HG02610 (cell line): ENCODE measurements around the gene IL12RB1.

ENCODE experiments used
- ATAC-seq: cut with Tn5 transposase; IDR thresholded peaks from one replicate; pipeline ENCODE4 v1.9.1; 2021; ENCODE audit warnings: mild to moderate bottlenecking, moderate library complexity; ENCODE audit not compliant: unreplicated experiment

IL12RB1 gene

DNA sequence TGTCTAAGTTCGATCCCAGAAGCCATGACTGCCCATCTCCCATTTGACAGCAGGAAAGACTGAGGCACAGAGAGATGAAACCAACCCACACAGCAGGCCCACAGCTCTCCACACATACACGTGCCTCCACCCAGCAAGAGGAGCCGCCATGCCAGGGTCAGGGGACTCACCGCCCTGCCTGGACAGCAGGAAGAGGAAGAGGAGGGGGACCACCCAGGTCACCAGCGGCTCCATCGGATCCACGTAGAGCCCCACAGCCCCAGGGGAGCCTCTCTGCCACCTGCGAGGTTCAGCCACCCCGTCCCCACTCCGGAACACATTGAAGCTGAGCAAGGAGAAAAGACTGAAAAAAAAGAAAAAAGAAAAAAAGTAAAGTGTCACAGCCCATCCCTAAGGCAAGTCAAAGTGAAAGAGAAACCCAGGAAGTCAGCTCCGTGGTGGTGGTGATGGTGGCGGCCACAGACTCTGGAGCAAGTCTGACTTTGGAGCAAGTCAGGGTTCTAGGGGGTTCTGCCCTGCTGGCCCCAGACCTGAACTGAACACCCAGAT, at the start of gene IL12RB1:
Gene IL12RB1, minus strand, starts transcription at position 345 of the 549 bp plus-strand sequence. Its CDS starts 111 bp downstream, at position 234.
- no peak for ATAC-seq

DNA sequence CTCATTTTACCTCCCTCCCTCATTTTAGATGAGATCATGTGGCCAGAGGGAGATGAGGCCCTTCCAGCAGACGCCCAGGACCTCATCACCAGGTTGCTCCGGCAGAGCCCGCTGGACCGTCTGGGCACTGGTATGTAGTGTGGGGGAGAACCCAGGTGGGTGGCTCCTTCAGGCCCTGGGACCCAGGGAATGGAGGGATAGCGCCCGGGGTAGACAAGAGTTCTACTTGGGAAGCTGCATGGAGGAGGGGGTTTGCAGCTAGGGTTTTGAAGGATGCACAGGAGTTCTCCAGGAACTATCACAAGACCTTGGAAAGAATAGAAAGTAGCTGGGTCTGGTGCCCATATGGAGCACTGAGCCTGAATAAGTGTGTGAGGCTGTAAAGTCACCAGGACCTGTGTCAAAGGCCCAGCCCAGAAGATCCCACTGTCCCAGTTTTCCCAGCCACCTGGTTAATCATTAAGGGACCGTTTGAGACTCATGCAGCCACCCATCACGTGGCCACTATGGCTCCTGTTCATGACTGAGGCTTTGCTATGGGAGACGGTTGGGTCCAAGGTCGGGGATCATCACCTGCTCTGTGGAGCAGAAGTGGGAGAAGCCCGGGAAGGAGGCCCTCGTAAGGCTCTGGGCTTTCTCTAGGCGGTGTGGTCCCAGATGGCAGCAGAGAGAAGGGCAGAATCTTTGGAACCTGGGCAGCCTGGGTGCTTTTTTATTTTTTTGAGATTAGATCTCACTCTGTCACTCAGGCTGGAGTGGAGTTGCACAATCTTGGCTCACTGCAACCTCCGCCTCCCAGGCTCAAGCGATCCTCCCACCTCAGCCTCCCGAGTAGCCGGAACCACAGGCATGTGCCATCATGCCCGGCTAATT, 49.2 kb upstream of the IL12RB1 start:
- ATAC-seq: no peak

DNA sequence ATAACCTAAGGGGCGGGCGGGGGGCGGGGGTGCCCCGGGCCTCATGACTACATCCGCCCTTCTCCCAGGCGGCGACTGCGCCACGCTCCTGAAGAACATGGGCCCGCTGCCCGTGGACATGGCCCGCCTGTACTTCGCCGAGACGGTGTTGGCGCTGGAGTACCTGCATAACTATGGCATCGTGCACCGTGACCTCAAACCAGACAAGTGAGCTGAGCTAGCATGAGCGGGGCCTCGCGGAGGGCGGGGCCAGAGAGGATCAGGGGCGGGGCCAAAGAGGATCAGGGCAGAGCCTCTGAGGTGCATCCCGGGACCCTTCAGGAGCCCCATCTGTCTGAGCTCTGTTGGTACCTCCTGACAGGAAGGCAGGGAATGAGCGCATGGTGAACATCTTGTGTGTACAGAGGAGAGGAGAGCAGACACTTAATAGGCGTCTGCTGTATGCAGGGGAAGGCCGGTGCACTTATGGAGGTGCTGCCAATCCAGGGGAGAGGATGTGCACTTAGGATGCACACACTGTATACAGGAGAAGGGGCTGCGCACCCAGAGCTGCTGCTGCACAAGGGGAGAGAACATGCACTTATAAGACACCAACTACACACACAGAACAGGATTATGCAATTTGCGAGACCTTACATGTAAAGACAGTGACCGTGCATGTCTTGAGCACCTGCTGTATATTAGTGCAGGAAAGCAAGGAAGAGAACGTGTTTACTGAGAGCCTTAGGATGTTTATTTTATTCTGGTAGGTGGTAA, 45.3 kb upstream of the IL12RB1 start:
- no peak for ATAC-seq

DNA sequence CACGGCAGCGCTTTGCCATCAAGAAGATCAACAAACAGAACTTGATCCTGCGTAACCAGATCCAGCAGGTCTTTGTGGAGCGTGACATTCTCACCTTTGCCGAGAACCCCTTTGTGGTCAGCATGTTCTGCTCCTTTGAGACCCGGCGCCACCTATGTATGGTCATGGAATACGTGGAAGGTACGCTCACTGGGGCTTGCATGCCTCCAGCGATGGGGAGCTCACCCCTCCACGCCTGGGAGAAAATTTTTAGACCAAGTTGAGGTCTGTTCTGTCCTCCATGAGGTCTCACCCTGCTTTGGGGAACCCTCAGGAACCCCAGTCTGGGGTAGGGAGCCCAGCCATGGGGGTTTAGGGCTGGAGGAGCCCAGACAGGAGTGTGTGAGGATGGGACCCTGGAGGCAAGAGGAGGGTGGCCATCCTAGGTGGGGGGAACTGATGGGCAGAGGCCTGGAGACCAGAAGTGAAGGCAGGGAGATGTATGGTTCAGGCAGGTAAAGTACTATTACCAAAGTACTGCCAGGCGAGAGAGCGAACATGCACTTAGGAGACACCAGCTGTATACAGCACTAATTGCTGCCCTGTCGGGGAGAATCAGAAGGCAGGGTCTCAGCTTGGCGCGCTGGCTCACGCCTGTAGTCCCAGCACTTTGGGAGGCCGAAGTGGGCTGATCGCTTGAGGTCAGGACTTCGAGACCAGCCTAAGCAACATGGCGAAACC, 43.9 kb upstream of the IL12RB1 start:
- ATAC-seq: no peak

DNA sequence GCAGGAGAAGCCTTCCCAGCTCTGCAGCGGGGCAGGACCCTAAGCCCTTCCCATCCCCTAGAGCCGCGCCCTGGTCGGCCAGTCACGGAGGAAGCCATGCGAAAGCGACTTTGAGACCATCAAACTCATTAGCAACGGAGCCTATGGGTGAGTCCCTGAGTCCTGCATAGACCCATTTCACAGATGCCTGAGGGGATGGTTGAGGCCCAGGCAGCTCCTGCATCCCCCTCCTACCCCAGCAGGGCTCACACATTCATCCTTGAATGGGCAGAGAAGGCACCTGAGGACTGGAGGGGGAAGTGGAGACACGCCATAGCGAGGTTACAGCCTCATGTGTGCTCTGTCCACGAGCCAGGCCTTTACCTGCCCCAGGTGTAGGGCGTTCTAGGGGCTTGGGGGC, 42.1 kb upstream of the IL12RB1 start:
- ATAC-seq: no peak

DNA sequence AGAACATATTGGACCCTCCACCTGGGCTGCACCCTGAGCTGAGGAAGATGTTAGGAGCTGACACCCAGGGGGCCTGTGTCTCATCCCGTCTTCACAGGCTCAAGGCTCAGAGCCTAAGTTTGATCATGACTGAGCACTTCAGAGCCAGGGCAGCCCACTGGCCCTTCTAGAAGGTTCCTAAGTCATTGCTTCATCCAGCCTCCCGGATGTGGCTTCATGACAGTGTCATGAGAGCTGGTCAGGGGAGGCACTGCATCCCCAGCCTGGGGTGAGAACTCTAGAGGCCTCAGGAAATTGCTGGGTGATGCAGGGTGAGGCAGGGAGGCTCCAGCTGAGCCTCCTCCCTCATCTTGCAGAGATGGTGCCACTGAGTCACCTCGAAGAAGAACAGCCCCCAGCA, 41.3 kb upstream of the IL12RB1 start:
- no peak for ATAC-seq

DNA sequence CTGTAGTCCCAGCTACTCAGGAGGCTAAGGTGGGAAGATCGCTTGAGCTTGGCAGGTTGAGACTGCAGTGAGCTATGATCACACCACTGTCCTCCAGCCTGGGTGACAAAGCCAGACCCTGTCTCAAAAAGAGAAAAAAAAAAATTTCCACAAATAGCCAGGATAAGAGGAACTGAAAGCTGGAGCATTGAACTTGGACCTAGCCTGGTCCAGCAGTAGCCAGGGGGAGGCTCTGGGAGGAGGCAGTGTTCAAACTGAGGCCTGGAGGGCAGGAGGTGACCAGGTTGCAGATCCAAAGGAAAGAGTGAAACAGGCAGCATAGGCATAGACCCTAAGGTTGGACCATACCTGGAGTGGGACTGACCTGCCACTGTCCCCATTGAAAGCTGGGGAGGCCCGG, 39.4 kb upstream of the IL12RB1 start:
- no peak for ATAC-seq

DNA sequence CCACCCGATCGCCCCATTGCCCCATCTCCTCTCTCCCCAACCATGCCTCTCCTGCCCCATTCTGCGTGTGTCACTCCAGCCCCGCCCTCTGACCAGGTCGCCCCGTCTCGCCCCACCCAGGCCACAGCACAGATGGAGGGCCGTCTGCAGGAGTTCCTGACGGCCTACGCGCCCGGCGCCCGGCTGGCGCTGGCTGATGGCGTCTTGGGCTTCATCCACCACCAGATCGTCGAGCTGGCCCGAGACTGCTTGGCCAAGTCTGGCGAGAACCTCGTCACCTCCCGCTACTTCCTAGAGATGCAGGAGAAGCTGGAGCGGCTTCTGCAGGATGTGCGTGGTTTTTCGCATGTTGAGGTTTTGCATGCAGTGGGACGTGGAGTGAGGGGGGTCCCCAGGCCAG, 37.1 kb upstream of the IL12RB1 start:
- no peak for ATAC-seq

DNA sequence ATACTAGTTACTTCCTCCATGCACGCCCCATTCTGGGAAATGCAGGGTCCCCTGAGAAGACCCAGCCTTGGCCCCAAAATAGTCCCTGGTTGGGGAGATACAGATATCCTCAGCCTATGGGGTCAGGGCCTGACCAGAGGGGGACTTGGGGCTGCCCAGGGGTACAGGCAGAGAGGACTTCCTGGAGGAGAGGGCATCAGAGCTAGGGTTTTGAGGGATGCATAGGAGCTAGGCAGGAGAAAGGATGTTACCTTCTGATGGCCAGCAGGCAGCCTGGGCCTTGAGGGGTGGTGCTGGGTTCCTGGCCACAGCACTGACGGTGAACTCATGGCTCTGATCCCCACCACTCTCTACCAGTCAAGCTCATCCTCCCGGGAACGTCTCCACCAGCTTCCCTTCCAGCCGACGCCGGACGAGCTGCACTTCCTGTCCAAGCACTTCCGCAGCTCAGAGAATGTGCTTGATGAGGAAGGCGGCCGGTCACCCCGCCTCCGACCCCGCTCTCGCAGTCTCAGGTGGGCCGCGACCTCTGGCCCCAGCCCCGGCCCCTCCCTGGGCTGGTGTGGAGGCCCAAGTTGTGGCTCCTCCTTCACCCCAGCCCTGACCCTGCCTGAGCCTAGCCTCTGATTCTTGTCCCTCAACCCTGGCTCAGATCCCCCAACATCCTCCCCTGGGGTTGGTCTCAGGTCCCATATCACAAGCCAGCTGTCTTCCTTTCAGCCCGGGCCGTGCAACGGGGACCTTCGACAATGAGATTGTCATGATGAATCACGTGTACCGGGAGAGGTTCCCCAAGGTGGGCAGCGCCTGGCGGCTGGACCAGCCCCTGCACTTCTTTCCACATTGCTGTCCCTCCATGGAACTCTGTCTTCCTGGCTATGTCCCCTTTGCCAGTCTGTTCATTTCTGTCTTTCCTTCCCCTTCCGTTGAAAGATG, 36.4 kb upstream of the IL12RB1 start:
- ATAC-seq: no peak

DNA sequence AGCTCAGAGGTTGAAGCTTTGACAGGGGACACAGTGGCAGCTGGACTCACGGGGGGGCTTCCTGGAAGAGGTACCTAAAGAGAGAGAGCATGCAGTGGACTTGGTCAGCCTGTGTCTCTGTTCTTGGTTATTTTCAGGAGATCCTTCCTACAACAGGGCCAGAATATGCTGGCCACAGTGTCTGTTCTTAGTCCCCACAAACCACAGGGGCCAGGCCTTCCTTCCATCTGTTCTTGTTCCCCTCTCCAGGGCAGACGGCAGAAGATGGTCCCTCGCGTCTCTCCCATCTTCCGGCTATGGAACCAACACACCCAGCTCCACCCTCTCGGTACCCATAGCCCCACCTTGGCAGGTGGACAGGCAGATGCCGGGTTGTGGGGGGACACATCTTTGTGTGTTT, 35.7 kb upstream of the IL12RB1 start:
- ATAC-seq: no peak

DNA sequence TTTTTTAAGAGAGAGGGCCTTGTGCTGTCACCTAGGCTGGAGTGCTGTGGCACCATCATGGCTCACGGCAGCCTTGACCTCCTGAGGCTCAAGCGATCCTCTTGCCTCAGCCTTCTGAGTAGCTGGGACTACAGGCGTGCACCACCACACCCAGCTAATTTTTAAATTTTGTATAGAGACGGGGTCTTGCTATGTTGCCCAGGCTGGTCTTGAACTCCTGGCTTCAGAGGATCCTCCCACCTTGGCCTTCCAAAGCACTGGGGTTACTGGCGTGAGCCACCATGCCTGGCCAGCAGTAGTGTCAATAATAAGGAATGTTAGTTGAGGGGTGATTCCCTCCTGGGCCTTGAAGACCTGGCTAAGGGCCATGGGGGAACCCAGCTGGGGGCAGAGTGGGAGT, 34.4 kb upstream of the IL12RB1 start:
- no peak for ATAC-seq

DNA sequence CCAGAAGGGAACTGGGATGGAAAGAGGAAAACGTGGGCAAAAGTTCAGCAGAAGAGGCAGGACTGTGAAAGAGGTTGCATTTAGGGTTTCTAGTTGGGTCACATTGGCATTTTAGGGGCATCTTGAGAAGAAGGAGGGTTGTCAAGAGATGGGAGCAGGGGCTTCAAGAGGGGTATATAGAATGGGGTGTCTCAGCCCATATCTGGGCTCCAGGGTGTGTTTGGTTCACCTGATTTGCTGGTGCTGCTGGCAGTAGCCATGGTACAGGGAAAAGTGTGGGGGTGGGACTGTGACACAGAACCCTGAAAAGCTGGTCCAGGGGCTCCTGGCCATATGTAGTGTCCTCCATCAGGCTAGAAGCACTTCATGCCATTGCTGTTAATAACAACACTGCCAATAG, 33.4 kb upstream of the IL12RB1 start:
- ATAC-seq: no peak

DNA sequence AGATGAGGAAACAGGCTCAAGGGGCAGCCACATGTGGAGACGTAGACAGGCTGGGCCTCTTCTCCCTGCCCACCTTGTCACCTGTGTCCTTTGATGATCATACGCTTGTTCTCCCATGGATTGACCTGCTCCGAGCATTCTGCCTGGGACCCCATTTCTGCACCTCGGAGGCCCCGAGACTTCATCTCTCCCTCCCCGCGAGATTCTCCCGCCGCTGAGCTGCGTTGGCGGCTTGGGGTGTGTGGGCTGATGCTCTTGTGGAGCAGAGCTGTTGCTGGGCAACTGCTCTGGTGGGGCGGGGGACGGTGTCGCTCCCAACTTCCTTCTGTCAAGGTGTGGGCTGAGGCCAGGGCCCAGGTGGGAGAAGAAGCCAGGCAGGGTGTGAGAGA, 33.0 kb upstream of the IL12RB1 start:
- no peak for ATAC-seq

DNA sequence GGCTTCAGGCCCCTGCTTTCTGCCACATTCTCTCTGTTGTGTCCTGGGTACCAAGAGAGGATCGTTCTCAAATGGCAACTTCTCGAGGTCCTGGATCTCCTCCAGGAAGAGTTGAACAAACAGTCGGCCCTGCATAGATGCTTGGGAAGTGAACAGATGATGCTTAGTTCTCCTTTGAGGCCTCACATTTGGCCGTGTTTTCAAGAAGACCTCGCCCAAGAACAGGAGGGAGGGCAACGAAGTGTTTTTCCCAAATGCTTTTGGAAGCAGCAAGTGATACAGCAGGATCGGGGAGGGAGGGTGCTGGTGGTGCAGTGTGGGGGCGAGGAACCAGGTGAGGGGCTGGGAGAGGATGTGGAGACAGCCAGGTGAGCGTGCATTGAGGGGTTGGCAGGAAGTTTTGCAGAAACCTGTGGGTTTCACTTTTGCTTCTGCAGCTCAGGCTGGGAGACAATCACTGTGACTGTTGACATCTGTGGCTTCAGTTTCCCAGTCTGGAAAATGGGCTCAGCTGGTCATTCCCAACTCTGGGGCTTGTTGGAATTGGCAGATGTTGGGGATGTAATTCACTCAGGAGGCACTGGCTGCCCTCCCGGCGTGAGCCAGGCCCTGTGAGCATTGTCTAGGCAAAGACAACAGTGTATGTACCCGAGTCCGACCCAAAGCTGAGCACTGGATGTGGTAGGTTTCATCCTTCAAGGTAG, 32.4 kb upstream of the IL12RB1 start:
- ATAC-seq: no peak

DNA sequence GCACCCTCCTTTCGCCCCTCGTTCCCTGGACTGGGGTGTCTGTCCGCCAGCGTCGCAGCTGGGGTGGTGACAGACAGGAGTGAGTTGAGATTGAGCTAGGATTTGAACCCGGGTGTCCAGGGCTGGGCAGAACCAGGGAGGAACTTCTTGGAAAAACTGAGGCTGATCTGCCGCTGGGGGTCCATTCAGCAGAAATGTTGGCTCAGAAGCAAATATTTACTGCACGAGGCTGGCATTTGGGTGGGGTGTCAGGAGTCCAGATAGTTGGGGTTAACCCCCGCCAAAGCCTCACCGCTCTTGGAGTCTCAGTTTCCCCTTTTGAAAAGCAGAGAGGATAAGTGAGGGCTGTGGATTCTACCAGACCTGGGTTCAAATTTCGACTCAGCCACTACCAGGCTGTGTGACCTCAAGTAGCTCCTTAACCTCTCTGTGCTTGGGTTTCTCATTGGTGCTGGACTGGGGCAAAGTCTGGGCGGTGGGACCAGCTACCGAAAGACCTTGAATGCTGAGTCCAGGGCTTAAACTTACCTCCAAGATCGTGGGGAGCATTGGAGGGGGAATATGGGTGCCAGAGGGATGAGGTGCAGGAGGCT, 31.8 kb upstream of the IL12RB1 start:
- ATAC-seq: no peak

DNA sequence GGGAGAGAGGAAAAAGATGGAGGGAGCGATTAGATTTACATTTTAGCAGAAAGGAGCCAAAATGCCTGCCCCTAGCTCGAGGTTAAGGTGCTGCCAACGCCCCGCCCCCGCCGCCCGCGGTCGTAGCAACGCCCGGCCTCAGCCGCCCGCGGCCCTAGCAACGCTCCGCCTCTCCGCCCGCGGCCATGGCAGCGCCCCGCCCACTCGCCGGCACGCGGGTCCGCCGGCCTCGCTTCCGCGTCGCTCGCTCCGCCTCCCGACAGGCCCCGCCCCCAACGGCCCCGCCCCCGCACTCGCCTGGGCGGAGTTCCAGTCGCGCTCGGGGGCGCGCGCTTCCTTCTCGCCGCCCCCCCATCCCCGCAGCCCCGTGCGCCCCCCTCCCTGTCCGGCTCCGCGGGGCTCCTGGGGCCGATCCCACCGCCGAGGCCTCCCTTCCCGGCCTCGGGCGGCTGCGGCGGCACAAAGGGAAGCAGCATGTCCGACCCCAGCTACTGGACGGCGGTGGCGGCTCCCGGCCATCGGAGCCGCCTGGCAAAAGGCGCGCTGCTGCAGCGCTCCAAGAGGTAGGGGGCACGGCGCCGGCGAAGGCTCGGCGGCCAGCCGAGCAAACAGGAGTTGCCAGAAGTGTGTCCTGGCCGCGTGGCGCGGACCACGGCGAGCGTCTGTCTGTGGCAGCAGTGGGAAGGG, 31.1 kb upstream of the IL12RB1 start:
- ATAC-seq: peak; percentile 84

DNA sequence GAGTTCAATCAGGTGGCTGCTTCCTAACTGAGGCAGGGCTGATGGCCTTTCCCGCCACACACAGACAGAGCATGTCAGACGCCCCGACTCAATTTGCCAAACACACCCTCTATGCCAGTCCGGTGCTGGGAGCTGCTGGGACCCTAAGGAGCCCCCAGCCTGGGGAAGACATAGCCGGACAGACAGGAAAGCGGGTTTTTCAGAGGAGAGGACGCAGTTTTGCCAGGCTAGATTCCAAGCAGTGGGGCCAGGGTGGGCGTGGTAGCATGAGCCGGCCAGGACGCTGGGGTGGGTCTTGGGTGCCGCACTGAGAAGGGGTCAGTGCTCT, 30.6 kb upstream of the IL12RB1 start:
- ATAC-seq: no peak

DNA sequence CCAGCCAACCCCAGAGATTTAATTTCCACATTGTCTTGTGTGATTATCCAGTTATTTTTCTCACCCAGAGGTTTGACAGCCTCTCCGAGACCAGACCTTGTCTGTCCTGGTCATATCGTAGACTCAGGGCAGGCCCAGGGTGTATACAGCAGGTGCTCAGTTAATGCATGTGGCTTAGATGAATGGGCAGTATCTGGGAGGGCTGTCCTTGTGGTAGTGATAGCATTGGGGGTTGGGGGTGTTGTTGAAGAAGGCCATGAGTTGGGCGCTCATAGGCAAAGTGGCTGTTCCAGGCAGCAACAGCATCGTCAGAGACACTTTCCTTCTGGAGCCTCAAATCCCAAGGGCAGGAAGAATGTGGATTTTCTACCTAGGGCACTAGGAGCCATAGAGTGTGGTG, 27.7 kb upstream of the IL12RB1 start:
- ATAC-seq: no peak

DNA sequence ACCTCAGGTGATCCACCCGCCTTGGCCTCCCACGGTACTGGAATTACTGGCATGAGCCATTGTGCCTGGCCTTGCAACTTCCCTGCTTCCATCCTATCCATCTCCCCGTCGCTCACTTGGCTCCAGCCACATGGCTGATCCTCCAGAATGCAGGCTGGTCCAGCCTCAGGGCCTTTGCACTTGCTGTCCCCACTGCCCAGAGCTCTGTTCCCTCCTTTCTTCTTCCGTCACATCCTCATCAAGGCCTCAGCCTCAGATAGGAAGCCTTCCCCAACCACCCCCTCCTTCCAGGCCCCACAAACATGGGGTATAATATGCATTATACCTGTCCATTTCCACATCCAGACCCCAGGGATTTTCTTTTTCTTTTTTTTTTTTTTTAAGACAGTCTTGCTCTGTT, 27.1 kb upstream of the IL12RB1 start:
- ATAC-seq: no peak
